Sigmoid colon (tissue), 7 donors: ENCODE measurements around the gene TTC31. TPM values are rescaled to one million over a fixed set of nuclear protein-coding genes. Genes with fewer than 3 reads are reported as not detected.

Experiments used
- DNase-seq: peaks from one replicate; pipeline ENCODE4 v3.0.0-alpha.2; 2019
- H3K27ac ChIP-seq, 4 donors: fragments of 200-600 bp; sonication (generic); one replicate each; pipeline ENCODE4 v1.5.1; 2016 to 2019; ENCODE audit warnings: mild to moderate bottlenecking in 1 of 4
- H3K27me3 ChIP-seq, 3 donors: fragments of 200-600 bp; sonication (generic); one replicate each; pipeline ENCODE4 v1.5.1; 2019; ENCODE audit warnings: mild to moderate bottlenecking in 1 of 3
- H3K36me3 ChIP-seq, 4 donors: fragments of 200-600 bp; sonication (generic); one replicate each; pipeline ENCODE4 v1.5.1; 2016 to 2019
- H3K4me1 ChIP-seq, 4 donors: fragments of 200-600 bp; sonication (generic); one replicate each; pipeline ENCODE4 v1.5.1; 2017 to 2019
- H3K4me3 ChIP-seq, 4 donors: fragments of 200-600 bp; sonication (generic); one replicate each; pipeline ENCODE4 v1.5.1; 2017 to 2019; ENCODE audit warnings: mild to moderate bottlenecking in 2 of 4, moderate library complexity in 1 of 4
- H3K9me3 ChIP-seq, 4 donors: fragments of 200-600 bp in 3 of 4; sonication (generic) in 3 of 4; one replicate each; pipeline versions ENCODE4 v1.5.1 to v1.6.1; 2013 to 2019
- CTCF ChIP-seq, 4 experiments: fragments of 450-650 bp in 3 of 4; fragments of 200-600 bp in 1 of 4; IDR thresholded peaks; one replicate each; pipeline ENCODE4 v1.5.1; 2016 to 2019; ENCODE audit warnings: antibody characterized with exemption in 4 of 4, mild to moderate bottlenecking in 3 of 4, moderate library complexity in 2 of 4
- EP300 ChIP-seq, 4 donors: sonication (generic); formaldehyde crosslinking; IDR thresholded peaks; one replicate each; pipeline ENCODE4 v1.6.1; 2017; ENCODE audit warnings: antibody characterized with exemption in 4 of 4
- POLR2A ChIP-seq, 2 donors: fragments of 450-650 bp; IDR thresholded peaks; one replicate each; pipeline ENCODE4 v1.6.1; 2016; ENCODE audit warnings: antibody characterized with exemption in 2 of 2, mild to moderate bottlenecking in 2 of 2, moderate library complexity in 2 of 2
- POLR2AphosphoS5 ChIP-seq, 4 donors: sonication (generic); formaldehyde crosslinking; IDR thresholded peaks; one replicate each; pipeline ENCODE4 v1.6.1; 2017; ENCODE audit warnings: antibody characterized with exemption in 4 of 4
- WGBS, 2 donors: extraction: QIAGEN DNeasy Blood & Tissue Kit; methylation state at CpG; one replicate each; pipeline ENCODE4 v1.1.7; 2013; 5-methylcytosine and 5-hydroxymethylcytosine counted together
- intact Hi-C: fragments of 100-400 bp; cut with DNase I; formaldehyde crosslinking; loops from one replicate; pipeline ENCODE4 v1.15.1; 2023
- polyA plus RNA-seq, 3 donors: library from polyadenylated mRNA; stranded (reverse); fragments of 200-250 nt; gene quantifications; one replicate each; pipeline ENCODE4 v1.2.3, GENCODE V29; 2013
- total RNA-seq, 4 donors: library from RNA; depleted of rRNA; stranded (reverse); fragments of >200 nt; gene quantifications; one replicate each; pipeline ENCODE4 v1.1.0, GENCODE V29; 2016
- donor health status: healthy with polysubstance abuse.
- donor health status: Bipolar disorder and iron deficiency.
- donor health status: healthy.

TTC31 gene
- total and polyA plus RNA-seq, 7 donors: 12.7 to 29.6 (median 22.4) TPM

- no peaks in the 10 kb centered on the region for H3K9me3 ChIP-seq
- WGBS, 2 donors: 88 to 94% methylated on average over 10 of the region's 10 CpGs
- intact Hi-C loops: no loop called here
- no peaks in the 10 kb centered on the region for H3K27me3 ChIP-seq
- peaks cover 0 to 15% (median 10%) of the 10 kb centered on the region in 4 donors for H3K36me3 ChIP-seq
- H3K4me1 ChIP-seq: peaks cover 0 to 15% (median 11%) of the 10 kb centered on the region in 4 donors
- DNase-seq: no peak
- H3K4me3 ChIP-seq: no peak overlapping the region
- no peak for TF ChIP-seq CTCF (IDR thresholded peaks at IDR 0.05)
- TF ChIP-seq POLR2AphosphoS5 (IDR thresholded peaks at IDR 0.05): no peak
- no peak for TF ChIP-seq POLR2A (IDR thresholded peaks at IDR 0.05)
- no peak for TF ChIP-seq EP300 (IDR thresholded peaks at IDR 0.05)
- H3K27ac ChIP-seq: no peak overlapping the region
Observed at GRCh38 chr2:74535440-74535965, 52.6 kb downstream of the TTC31 start.

- no peaks in the 10 kb centered on the region for H3K9me3 ChIP-seq
- intact Hi-C loops: no loop called here
- H3K27me3 ChIP-seq: no peaks in the 10 kb centered on the region
- DNase-seq: no peak
- peaks cover 0 to 7% (median 2%) of the 10 kb centered on the region in 4 donors for H3K4me1 ChIP-seq
- peaks cover 0 to 15% (median 10%) of the 10 kb centered on the region in 4 donors for H3K36me3 ChIP-seq
- 86 to 90% methylated on average over 23 of the region's 23 CpGs for WGBS, 2 donors
- H3K4me3 ChIP-seq: no peak overlapping the region
- H3K27ac ChIP-seq: no peak overlapping the region
- no peak for TF ChIP-seq POLR2A (IDR thresholded peaks at IDR 0.05)
- no peak for TF ChIP-seq POLR2AphosphoS5 (IDR thresholded peaks at IDR 0.05)
- no peak for TF ChIP-seq CTCF (IDR thresholded peaks at IDR 0.05)
- TF ChIP-seq EP300 (IDR thresholded peaks at IDR 0.05): no peak
Observed at GRCh38 chr2:74536166-74536950, 53.5 kb downstream of the TTC31 start.

GRCh38 chr2:74537140-74537539, 54.3 kb downstream of the TTC31 start:
- peaks cover 0 to 15% (median 10%) of the 10 kb centered on the region in 4 donors for H3K36me3 ChIP-seq
- H3K27ac ChIP-seq: no peak overlapping the region
- intact Hi-C loops: no loop called here
- TF ChIP-seq POLR2AphosphoS5 (IDR thresholded peaks at IDR 0.05) (no peak), EP300 (IDR thresholded peaks at IDR 0.05) (no peak), POLR2A (IDR thresholded peaks at IDR 0.05) (no peak)
- H3K4me3 ChIP-seq: no peak overlapping the region
- 77 to 81% methylated on average over 4 of the region's 4 CpGs for whole genome bisulfite sequencing, 2 donors
- no peaks in the 10 kb centered on the region for H3K4me1 ChIP-seq
- DNase-seq: no peak
- H3K27me3 ChIP-seq: no peaks in the 10 kb centered on the region
- no peaks in the 10 kb centered on the region for H3K9me3 ChIP-seq

- no peaks in the 10 kb centered on the region for H3K27me3 ChIP-seq
- H3K4me1 ChIP-seq: no peaks in the 10 kb centered on the region
- H3K9me3 ChIP-seq: no peaks in the 10 kb centered on the region
- no peak for DNase-seq
- H3K27ac ChIP-seq: no peak overlapping the region
- no peaks in the 10 kb centered on the region for H3K36me3 ChIP-seq
- intact Hi-C loops: no loop called here
- TF ChIP-seq EP300 (IDR thresholded peaks at IDR 0.05) (no peak), POLR2A (IDR thresholded peaks at IDR 0.05) (no peak), POLR2AphosphoS5 (IDR thresholded peaks at IDR 0.05) (no peak)
- no peak overlapping the region for H3K4me3 ChIP-seq
- WGBS, 2 donors: 53 to 85% methylated on average over 7 of the region's 7 CpGs
Observed at GRCh38 chr2:74538881-74539339, 56.0 kb downstream of the TTC31 start.

GRCh38 chr2:74540291-74540690, 57.4 kb downstream of the TTC31 start:
- H3K27ac ChIP-seq: peak overlapping the region in 1 of 4 donors; percentile 63
- H3K9me3 ChIP-seq: no peaks in the 10 kb centered on the region
- intact Hi-C loops: no loop called here
- no peaks in the 10 kb centered on the region for H3K4me1 ChIP-seq
- DNase-seq: no peak
- H3K36me3 ChIP-seq: no peaks in the 10 kb centered on the region
- TF ChIP-seq EP300 (IDR thresholded peaks at IDR 0.05) (no peak), POLR2AphosphoS5 (IDR thresholded peaks at IDR 0.05) (no peak), CTCF (IDR thresholded peaks at IDR 0.05) (no peak), POLR2A (IDR thresholded peaks at IDR 0.05) (no peak)
- 84% methylated on average over 5 of the region's 5 CpGs for whole genome bisulfite sequencing, 2 donors
- H3K27me3 ChIP-seq: no peaks in the 10 kb centered on the region
- no peak overlapping the region for H3K4me3 ChIP-seq
